Measurements from ENCODE around the gene BTBD18. TPM values are rescaled to one million over a fixed set of nuclear protein-coding genes. Genes with fewer than 3 reads are reported as not detected.
"Not testable (repeated sequence)": the region's sequence is repeated elsewhere in the genome, so short reads cannot be mapped to it uniquely, and the experiment has no call there.

The BTBD18 gene
- total and polyA plus RNA-seq, 2 experiments from 2014 or later: 0.39 TPM; not detected in 1

GRCh38 chr11:57712256-57713150 is 39.1 kb downstream of the BTBD18 start, which contains the start of gene TMX2:
Gene TMX2, plus strand, starts transcription at chr11:57712593. Its CDS starts 26 bp downstream, at chr11:57712619.
- Histone ChIP-seq H3K27me3 (no peaks in the 10 kb centered on the region), H3K4me2 (peak within 1 kb of the TSS; percentile 96), H3K79me2 (peaks cover 65% of the 10 kb centered on the region), H4K20me1 (ENCODE audit: insufficient read depth, poor library complexity, severe bottlenecking) (no peaks in the 10 kb centered on the region), H3K4me1 (ENCODE audit: insufficient read depth) (peaks cover 21% of the 10 kb centered on the region), H3K9me2 (replicated peaks; ENCODE audit: insufficient read depth) (no peaks in the 10 kb centered on the region), H3K4me3 (peak within 1 kb of the TSS; percentile 32), H3K36me3 (replicated peaks; ENCODE audit: insufficient read depth, low read depth) (no peaks in the 10 kb centered on the region), H3K9me3 (ENCODE audit: low read depth) (no peaks in the 10 kb centered on the region), H2AFZ (peak within 1 kb of the TSS; percentile 32), H3K27ac (peak within 1 kb of the TSS; percentile 87)
- 1% methylated on average over 53 of the region's 53 CpGs for WGBS (ENCODE audit: low lambda C conversion rate, missing lambda C conversion rate)
- DNase-seq (ENCODE audit: low spot score): peak; percentile 97
- no peak for TF ChIP-seq EZH2phosphoT487 (IDR thresholded peaks at IDR 0.05; ENCODE audit: low read depth, severe bottlenecking, unreplicated experiment)
- TF ChIP-seq CTCF (IDR thresholded peaks at IDR 0.05; ENCODE audit: poor library complexity): no peak
- no peak for TF ChIP-seq EZH2 (IDR thresholded peaks at IDR 0.05; ENCODE audit: borderline replicate concordance)

GRCh38 chr11:57711414-57712255 is 40.0 kb downstream of the BTBD18 start, which contains the start of gene MED19:
Gene MED19, minus strand, starts transcription at chr11:57712215. Its CDS starts 36 bp downstream, at chr11:57712179.
- Histone ChIP-seq H4K20me1 (ENCODE audit: insufficient read depth, poor library complexity, severe bottlenecking) (no peaks in the 10 kb centered on the region), H3K79me2 (peaks cover 73% of the 10 kb centered on the region), H3K27ac (peak within 1 kb of the TSS; percentile 87), H3K4me2 (peak within 1 kb of the TSS; percentile 96), H3K4me3 (peak within 1 kb of the TSS; percentile 32), H3K4me1 (ENCODE audit: insufficient read depth) (peaks cover 21% of the 10 kb centered on the region), H2AFZ (peak within 1 kb of the TSS; percentile 32), H3K27me3 (no peaks in the 10 kb centered on the region), H3K36me3 (replicated peaks; ENCODE audit: insufficient read depth, low read depth) (no peaks in the 10 kb centered on the region), H3K9me3 (ENCODE audit: low read depth) (no peaks in the 10 kb centered on the region), H3K9me2 (replicated peaks; ENCODE audit: insufficient read depth) (no peaks in the 10 kb centered on the region)
- DNase-seq (ENCODE audit: low spot score): peak; percentile 95
- TF ChIP-seq EZH2phosphoT487 (IDR thresholded peaks at IDR 0.05; ENCODE audit: low read depth, severe bottlenecking, unreplicated experiment) (no peak), CTCF (IDR thresholded peaks at IDR 0.05; ENCODE audit: poor library complexity) (no peak), EZH2 (IDR thresholded peaks at IDR 0.05; ENCODE audit: borderline replicate concordance) (no peak)
- WGBS (ENCODE audit: low lambda C conversion rate, missing lambda C conversion rate): 13% methylated on average over 51 of the region's 51 CpGs

- H3K79me2 ChIP-seq: peaks cover 76% of the 10 kb centered on the region
These were observed 41.7 kb downstream of the BTBD18 start for GRCh38 chr11:57709802-57710367.

GRCh38 chr11:57705432-57705831 is 46.2 kb downstream of the BTBD18 start:
- H3K9me3 ChIP-seq (ENCODE audit: low read depth); H3K9me2 ChIP-seq (replicated peaks; ENCODE audit: insufficient read depth); H3K27ac ChIP-seq; H3K27me3 ChIP-seq; H3K4me3 ChIP-seq; H3K36me3 ChIP-seq (replicated peaks; ENCODE audit: insufficient read depth, low read depth); H4K20me1 ChIP-seq (ENCODE audit: insufficient read depth, poor library complexity, severe bottlenecking); H3K4me1 ChIP-seq (ENCODE audit: insufficient read depth); DNase-seq (ENCODE audit: low spot score); H3K4me2 ChIP-seq; H2AFZ ChIP-seq: not testable (repeated sequence)
- 93% methylated on average over 8 of the region's 8 CpGs for WGBS (ENCODE audit: low lambda C conversion rate, missing lambda C conversion rate)
- H3K79me2 ChIP-seq: peaks cover 42% of the 10 kb centered on the region

More at GRCh38 chr11:57709802-57710367, 41.7 kb downstream of the BTBD18 start:
- peaks cover 21% of the 10 kb centered on the region for H3K4me1 ChIP-seq (ENCODE audit: insufficient read depth)
- no peaks in the 10 kb centered on the region for H3K27me3 ChIP-seq
- no peaks in the 10 kb centered on the region for H3K9me2 ChIP-seq (replicated peaks; ENCODE audit: insufficient read depth)
- no peak overlapping the region for H2AFZ ChIP-seq
- WGBS (ENCODE audit: low lambda C conversion rate, missing lambda C conversion rate): 97% methylated on average over 5 of the region's 5 CpGs
- no peak overlapping the region for H3K4me2 ChIP-seq
- DNase-seq (ENCODE audit: low spot score): no peak
- no peaks in the 10 kb centered on the region for H4K20me1 ChIP-seq (ENCODE audit: insufficient read depth, poor library complexity, severe bottlenecking)
- no peak for TF ChIP-seq EZH2 (IDR thresholded peaks at IDR 0.05; ENCODE audit: borderline replicate concordance)
- no peak for TF ChIP-seq CTCF (IDR thresholded peaks at IDR 0.05; ENCODE audit: poor library complexity)
- H3K27ac ChIP-seq: no peak overlapping the region
- no peak overlapping the region for H3K4me3 ChIP-seq
- H3K9me3 ChIP-seq (ENCODE audit: low read depth): no peaks in the 10 kb centered on the region
- H3K36me3 ChIP-seq (replicated peaks; ENCODE audit: insufficient read depth, low read depth): no peaks in the 10 kb centered on the region
